Left lung (tissue), 10 donors: ENCODE measurements around the gene FADD. TPM values are rescaled to one million over a fixed set of nuclear protein-coding genes. Genes with fewer than 3 reads are reported as not detected.

Source experiments
- ATAC-seq: fragments of 200-7000 bp; cut with Tn5 transposase; one replicate; pipeline ENCODE4 v1.9.1; 2020; ENCODE audit warnings: moderate library complexity
- DNase-seq, 4 donors: peaks; one replicate each; pipeline ENCODE4 v3.0.0-alpha.2; 2013 to 2020
- H3K27ac ChIP-seq, 2 donors: fragments of 200-600 bp; sonication (generic) in 1 of 2; one replicate each; pipeline versions ENCODE4 v1.5.0 to v1.8.0; 2020 to 2021
- H3K27me3 ChIP-seq, 2 donors: fragments of 200-600 bp; sonication (generic) in 1 of 2; one replicate each; pipeline versions ENCODE4 v1.5.0 to v1.8.0; 2020 to 2021
- H3K36me3 ChIP-seq, 2 donors: fragments of 200-600 bp; sonication (generic) in 1 of 2; one replicate each; pipeline versions ENCODE4 v1.5.0 to v1.8.0; 2020 to 2021
- H3K4me1 ChIP-seq, 2 donors: fragments of 200-600 bp; one replicate each; pipeline ENCODE4 v1.8.0; 2021
- H3K4me3 ChIP-seq, 2 donors: fragments of 200-600 bp; sonication (generic) in 1 of 2; one replicate each; pipeline versions ENCODE4 v1.5.0 to v1.8.0; 2020 to 2021; ENCODE audit warnings: mild to moderate bottlenecking in 1 of 2
- H3K9me3 ChIP-seq, 2 donors: fragments of 200-600 bp; sonication (generic) in 1 of 2; one replicate each; pipeline versions ENCODE4 v1.5.0 to v1.8.0; 2020 to 2021
- intact Hi-C, 2 donors: fragments of 100-400 bp; cut with DNase I; formaldehyde crosslinking; loops; one replicate each; pipeline versions ENCODE4 v1.11.2 to v1.14.2; 2022
- polyA plus RNA-seq, 6 donors: library from polyadenylated mRNA; unstranded; fragments of 120-200 nt; gene quantifications; one replicate each; pipeline ENCODE4 v1.2.1, GENCODE V29; 2013; ENCODE audit not compliant: insufficient read length in 6 of 6
- total RNA-seq, 2 donors: library from RNA; stranded (reverse); fragmentation: NEBNext Ultra II Directional; extraction: Animal tissue kit (Norgen Biotek cat#: 25700); gene quantifications; one replicate each; pipeline ENCODE4 v1.2.1, GENCODE V29; 2021
- TF ChIP-seq, protein P1 (sequence below), 2 donors: fragments of 200-600 bp; sonication (generic) in 1 of 2; IDR thresholded peaks; one replicate each; pipeline versions ENCODE4 v1.5.0 to v1.8.0; 2021; ENCODE audit warnings: antibody characterized with exemption in 2 of 2
- donor health status: DM: no; HTN: yes; CAD: no.
- donor health status: DM: no; HTN: no; CAD: no.

Gene FADD
- total and polyA plus RNA-seq, 8 donors: 10.6 to 28.4 (median 14.4) TPM

DNA sequence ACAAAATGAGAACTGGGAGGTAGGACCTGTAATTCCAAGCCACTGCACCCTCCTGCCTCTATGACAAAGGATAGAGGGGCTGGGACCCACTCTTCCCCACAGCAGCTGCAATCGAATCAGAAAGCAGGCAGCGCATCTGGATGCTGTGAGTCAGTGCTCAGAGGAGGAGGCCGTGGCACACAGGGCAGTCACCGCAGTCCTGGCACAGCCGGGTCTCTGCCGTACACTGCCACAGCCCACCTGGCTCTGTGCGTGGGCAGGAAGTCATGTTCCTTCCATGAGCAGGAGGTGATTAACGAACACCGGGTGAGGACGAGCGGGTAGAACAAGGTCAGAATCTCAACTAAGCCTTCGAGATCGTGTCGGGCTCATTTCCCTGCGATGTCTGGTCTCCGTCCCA lies 37.2 kb downstream of the FADD start:
- H3K27me3 ChIP-seq: peaks cover 0 to 10% of the 10 kb centered on the region in 2 donors
- no peak overlapping the region for H3K27ac ChIP-seq
- DNase-seq: no peak
- H3K36me3 ChIP-seq: no peaks in the 10 kb centered on the region
- TF ChIP-seq, protein P1, sequence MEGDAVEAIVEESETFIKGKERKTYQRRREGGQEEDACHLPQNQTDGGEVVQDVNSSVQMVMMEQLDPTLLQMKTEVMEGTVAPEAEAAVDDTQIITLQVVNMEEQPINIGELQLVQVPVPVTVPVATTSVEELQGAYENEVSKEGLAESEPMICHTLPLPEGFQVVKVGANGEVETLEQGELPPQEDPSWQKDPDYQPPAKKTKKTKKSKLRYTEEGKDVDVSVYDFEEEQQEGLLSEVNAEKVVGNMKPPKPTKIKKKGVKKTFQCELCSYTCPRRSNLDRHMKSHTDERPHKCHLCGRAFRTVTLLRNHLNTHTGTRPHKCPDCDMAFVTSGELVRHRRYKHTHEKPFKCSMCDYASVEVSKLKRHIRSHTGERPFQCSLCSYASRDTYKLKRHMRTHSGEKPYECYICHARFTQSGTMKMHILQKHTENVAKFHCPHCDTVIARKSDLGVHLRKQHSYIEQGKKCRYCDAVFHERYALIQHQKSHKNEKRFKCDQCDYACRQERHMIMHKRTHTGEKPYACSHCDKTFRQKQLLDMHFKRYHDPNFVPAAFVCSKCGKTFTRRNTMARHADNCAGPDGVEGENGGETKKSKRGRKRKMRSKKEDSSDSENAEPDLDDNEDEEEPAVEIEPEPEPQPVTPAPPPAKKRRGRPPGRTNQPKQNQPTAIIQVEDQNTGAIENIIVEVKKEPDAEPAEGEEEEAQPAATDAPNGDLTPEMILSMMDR (IDR thresholded peaks at IDR 0.05): no peak
- no peaks in the 10 kb centered on the region for H3K4me1 ChIP-seq
- no peak for ATAC-seq
- intact Hi-C loops: no loop called here
- H3K9me3 ChIP-seq: no peaks in the 10 kb centered on the region
- no peak overlapping the region for H3K4me3 ChIP-seq

DNA sequence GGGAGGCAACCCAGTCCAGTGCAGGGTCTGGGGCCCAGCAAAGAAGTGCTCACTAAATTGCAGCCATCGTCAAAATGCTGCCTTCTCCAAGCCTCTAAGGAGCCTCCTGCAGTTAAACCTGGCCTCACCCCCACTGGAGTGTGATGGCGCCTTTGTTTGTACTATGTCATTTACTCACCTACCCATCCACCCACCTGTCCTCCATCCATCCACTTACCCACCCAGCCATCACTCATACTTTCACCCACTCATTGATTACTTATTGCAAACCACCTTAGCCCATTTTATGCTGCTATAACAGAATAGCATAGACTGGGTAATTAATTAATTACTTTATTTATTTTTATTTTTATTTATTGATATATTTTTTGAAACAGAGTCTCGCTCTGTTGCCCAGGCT lies 38.6 kb downstream of the FADD start:
- TF ChIP-seq, protein P1 (IDR thresholded peaks at IDR 0.05): no peak
- Histone ChIP-seq H3K27me3 (peaks cover 0 to 10% of the 10 kb centered on the region in 2 donors), H3K27ac (no peak overlapping the region), H3K4me1 (no peaks in the 10 kb centered on the region), H3K9me3 (no peaks in the 10 kb centered on the region), H3K4me3 (no peak overlapping the region), H3K36me3 (no peaks in the 10 kb centered on the region)
- ATAC-seq: no peak
- intact Hi-C loops: no loop called here
- DNase-seq: no peak

DNA sequence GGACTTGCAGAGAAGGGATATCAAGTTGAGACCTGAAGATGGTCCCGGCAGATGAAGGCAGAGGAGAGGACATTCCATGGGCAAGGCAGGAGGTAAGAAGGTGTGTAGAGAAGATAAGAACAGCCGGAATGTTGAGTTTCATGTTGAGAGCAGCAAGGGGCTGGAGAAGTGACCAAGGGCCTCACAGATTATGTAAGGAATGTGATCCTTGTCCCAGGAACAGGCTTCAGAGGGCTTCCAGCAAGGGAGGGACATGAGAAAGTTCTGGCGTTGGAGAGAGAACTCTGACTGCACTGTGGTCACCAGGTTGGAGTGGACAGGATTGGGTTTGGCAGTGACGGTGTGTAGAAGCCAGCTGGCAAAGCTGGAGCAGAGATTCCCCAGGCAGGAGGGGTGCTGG lies 39.8 kb downstream of the FADD start:
- ATAC-seq: peak; percentile 41
- TF ChIP-seq, protein P1 (IDR thresholded peaks at IDR 0.05): no peak
- Histone ChIP-seq H3K27ac (no peak overlapping the region), H3K9me3 (no peaks in the 10 kb centered on the region), H3K4me1 (no peaks in the 10 kb centered on the region), H3K4me3 (no peak overlapping the region), H3K27me3 (peaks cover 0 to 10% of the 10 kb centered on the region in 2 donors), H3K36me3 (no peaks in the 10 kb centered on the region)
- intact Hi-C loops: no loop called here
- DNase-seq: no peak

DNA sequence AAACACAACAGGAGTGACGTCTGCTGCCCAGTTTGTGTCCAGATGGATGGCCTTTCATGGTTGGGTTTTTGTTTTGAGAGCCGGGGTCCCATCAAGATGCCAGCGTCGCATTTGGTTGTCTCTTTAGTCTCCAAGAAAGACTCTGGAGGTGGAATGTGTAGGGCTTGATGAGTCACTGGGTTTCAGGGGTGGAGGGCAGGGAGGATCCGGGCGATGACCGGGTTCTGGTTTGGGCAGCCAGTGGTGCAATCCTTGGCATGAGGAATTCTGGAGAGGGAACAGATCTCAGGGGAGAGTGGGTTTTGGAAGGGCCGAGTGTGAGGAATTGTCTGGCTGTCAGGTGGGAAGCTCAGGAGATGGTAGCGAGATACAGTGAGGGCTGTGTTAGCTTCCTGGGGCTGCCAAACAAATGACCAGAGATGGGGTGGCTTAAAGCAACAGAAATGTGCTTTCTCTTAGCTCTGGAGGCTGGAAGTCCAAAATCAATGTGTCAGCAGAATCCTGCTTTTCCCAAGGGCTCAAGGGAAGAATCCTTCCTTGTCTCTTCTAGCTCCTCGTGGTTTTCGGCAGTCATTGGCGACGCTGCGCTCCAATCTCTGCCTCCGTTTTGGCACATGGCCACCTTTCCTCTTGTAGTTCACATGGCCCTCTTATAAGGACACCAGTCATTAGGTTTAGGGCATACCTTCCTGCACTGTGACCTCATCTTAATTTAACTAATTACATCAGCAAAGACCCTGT lies 41.0 kb downstream of the FADD start:
- DNase-seq (no peak), ATAC-seq (peak; percentile 9)
- Histone ChIP-seq H3K27ac (no peak overlapping the region), H3K27me3 (peaks cover 0 to 10% of the 10 kb centered on the region in 2 donors), H3K36me3 (no peaks in the 10 kb centered on the region), H3K9me3 (no peaks in the 10 kb centered on the region), H3K4me3 (no peak overlapping the region), H3K4me1 (no peaks in the 10 kb centered on the region)
- TF ChIP-seq, protein P1 (IDR thresholded peaks at IDR 0.05): no peak
- intact Hi-C loops: no loop called here

- no peak overlapping the region for H3K4me3 ChIP-seq
- TF ChIP-seq, protein P1 (IDR thresholded peaks at IDR 0.05): no peak
- no peaks in the 10 kb centered on the region for H3K36me3 ChIP-seq
- H3K27me3 ChIP-seq: peaks cover 0 to 10% of the 10 kb centered on the region in 2 donors
- peak; percentile 65 for ATAC-seq
- no peaks in the 10 kb centered on the region for H3K9me3 ChIP-seq
- intact Hi-C loops: no loop called here
- H3K27ac ChIP-seq: no peak overlapping the region
- peak in 1 of 4 donors; percentile 42 for DNase-seq
- no peaks in the 10 kb centered on the region for H3K4me1 ChIP-seq
Measured at GRCh38 chr11:70244698-70245097, 41.6 kb downstream of the FADD start.
